Left renal pelvis (tissue), 4 donors: ENCODE results near the gene FCGR2B. TPM values are rescaled to one million over a fixed set of nuclear protein-coding genes. Genes with fewer than 3 reads are reported as not detected.
"Not testable (repeated sequence)": the region's sequence is repeated elsewhere in the genome, so short reads cannot be mapped to it uniquely, and the experiment has no call there.

Experiments used
- DNase-seq, 4 donors: peaks; one replicate each; pipeline ENCODE4 v3.0.0-alpha.2; 2013; ENCODE audit warnings: low read depth in 4 of 4, low spot score in 3 of 4
- polyA plus RNA-seq, 4 donors: library from polyadenylated mRNA; unstranded; fragments of 120-200 nt; gene quantifications; one replicate each; pipeline ENCODE4 v1.2.1, GENCODE V29; 2013; ENCODE audit not compliant: insufficient read length in 4 of 4

The FCGR2B gene
- polyA plus RNA-seq, 4 donors, result 0.49 to 1.0 (median 0.71) TPM

GRCh38 chr1:161644855-161645254 lies 18.1 kb upstream of the FCGR2B start:
- not testable (repeated sequence) for DNase-seq

- DNase-seq, result peak in 2 of 4 donors; percentile 23 to 31
These were observed 15.2 kb upstream of the FCGR2B start for GRCh38 chr1:161647507-161648360.

- DNase-seq, result not testable (repeated sequence)
These were observed 9.4 kb upstream of the FCGR2B start for GRCh38 chr1:161653541-161653940.

DNA sequence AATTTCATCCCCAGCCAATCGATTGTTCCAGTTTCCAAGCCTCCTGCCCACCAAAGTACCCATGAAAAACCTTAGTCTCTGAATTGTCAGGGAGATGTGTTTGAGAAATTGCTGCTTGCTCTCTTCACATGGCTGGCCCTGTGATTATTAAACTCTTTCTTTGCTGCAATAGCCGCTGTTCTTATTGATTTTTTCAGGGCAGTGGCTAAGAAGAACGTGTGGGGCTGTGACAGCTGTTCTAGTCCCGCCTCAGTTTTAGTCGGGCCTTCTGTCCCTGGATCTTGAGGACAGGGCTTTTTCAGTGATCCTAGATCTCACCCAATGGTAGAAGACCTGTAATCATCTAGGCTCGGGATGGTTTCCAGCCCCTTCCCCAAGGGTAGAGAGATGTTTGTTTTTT lies 9.0 kb upstream of the FCGR2B start:
- DNase-seq, result not testable (repeated sequence)

DNA sequence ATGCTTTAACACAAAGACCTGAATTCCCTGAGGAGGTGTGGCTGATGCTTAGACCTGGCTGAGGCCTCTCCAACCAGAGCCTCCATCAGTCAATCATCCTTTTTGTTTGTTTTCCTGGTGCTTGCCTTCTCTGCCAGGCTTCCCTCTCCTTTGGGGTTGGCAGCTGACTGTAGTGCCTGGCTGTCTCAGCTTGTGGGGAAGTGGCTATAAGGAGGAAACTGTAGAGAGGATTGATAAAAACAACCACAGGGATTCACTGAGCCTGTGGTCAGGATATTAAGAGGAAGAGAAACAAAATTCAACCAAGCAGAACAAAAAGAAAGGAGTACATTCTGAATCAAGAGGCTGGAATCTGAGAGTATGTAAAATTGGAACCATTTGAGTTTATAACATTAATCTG lies 4.4 kb upstream of the FCGR2B start:
- not testable (repeated sequence) for DNase-seq

- not testable (repeated sequence) for DNase-seq
These were observed 1.2 kb upstream of the FCGR2B start for GRCh38 chr1:161661660-161662311.

DNA sequence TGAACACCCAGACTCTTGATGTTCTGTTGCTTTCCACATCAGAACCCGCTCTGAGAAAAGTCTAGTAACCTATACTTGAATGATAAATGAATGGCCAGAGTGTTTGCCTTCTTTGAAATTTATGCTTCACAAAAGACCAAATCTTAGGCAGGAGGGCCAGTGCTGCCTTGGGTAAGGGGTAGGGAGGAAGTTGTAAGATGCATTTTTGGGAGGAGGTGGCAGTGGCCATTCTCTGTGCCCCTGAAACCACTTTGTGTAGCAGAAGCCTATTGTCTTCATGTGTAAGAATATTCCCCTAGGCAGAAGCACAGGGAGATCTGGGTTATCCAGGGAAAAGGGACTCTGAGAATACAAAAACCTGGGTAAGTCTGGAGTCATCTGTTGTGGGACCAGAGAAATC lies 626 bp downstream of the FCGR2B start:
- DNase-seq, result not testable (repeated sequence)

- not testable (repeated sequence) for DNase-seq
These were observed 1.7 kb downstream of the FCGR2B start for GRCh38 chr1:161664689-161665088.

DNA sequence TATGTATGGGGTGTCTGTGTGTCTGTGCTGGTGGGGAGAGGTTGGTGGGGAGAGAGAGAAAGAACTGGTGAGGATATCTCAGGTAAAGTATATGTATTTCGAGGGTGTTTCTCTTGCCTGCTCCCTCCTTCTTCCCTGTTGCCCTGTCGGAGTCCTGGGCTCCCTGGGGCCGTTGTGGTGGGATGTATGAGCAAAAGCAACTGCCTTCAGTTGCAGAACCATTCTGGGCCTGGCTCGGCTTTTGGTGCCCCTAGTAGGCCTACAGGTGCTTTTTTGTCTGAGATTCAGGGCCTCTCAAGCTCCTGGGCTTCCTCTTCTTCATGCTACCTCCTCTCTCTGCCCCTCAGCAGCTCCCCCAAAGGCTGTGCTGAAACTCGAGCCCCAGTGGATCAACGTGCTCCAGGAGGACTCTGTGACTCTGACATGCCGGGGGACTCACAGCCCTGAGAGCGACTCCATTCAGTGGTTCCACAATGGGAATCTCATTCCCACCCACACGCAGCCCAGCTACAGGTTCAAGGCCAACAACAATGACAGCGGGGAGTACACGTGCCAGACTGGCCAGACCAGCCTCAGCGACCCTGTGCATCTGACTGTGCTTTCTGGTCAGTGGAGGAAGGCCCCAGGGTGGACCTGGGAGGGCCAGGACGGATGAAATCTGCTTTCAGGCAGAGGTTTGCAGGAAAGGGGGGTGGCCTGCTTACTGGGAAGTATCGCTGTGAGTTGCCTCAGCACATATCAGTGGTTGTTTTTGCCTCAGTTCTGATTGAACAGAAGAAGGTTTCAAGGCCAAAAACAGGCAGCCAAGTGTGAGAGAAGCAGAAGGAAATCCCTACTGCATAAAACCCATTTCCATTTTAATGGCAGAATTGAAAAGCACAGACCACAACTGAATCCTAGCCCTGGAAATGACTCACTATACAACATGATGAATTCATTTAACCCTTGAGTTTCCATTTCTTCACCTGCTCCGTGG lies 8.4 kb downstream of the FCGR2B start:
- DNase-seq, result not testable (repeated sequence)

GRCh38 chr1:161673437-161673836 lies 10.5 kb downstream of the FCGR2B start:
- DNase-seq, result not testable (repeated sequence)

DNA sequence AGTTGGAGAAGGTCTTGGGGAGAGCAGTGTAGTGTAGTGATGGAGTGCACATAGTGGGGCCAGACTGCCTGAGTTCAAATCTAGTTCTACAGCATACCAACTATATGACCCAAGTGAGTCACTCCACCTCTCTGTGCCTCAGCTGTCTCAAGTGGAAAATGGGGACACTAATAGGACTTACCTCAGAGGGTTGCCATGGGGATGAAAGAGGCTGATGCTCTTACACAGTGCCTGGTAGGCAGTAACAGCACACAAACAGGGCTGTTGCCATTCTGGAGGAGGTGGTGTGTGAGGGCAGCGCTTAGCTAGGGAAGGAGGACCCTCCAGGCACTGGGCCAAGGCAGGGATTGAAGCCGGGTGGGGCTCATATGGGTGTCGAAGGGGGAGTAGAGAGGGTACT lies 11.5 kb downstream of the FCGR2B start:
- DNase-seq, result not testable (repeated sequence)

GRCh38 chr1:161674908-161675307 lies 12.0 kb downstream of the FCGR2B start:
- DNase-seq, result not testable (repeated sequence)

GRCh38 chr1:161676441-161676840 lies 13.5 kb downstream of the FCGR2B start:
- DNase-seq, result no peak

DNA sequence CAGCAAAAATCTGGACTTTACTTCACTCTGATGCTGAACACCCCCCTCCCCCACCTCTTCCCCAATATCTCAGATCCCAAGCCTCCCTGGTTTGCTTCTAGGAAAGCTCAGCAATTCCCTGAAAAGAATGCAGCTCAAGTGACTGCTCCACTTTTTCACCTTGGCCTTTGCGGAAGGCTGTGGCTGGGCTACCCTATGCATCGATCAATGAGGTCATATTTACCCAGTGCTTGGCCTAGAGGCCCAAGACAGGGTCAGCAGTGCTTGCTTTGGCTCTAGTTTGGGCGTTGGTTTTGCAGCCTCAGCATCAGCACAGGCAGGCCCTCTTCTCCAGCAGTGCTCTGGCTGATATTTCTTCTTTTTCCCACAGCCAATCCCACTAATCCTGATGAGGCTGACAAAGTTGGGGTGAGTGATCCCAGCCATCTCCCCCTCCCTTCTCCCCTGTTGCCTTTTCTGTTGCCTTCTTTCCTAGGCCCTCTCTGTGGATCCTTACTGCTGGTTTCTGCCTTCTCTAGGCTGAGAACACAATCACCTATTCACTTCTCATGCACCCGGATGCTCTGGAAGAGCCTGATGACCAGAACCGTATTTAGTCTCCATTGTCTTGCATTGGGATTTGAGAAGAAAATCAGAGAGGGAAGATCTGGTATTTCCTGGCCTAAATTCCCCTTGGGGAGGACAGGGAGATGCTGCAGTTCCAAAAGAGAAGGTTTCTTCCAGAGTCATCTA lies 14.2 kb downstream of the FCGR2B start:
- no peak for DNase-seq

GRCh38 chr1:161678500-161678899 lies 15.6 kb downstream of the FCGR2B start:
- no peak for DNase-seq

GRCh38 chr1:161681879-161682278 lies 18.9 kb downstream of the FCGR2B start:
- DNase-seq, result no peak

DNA sequence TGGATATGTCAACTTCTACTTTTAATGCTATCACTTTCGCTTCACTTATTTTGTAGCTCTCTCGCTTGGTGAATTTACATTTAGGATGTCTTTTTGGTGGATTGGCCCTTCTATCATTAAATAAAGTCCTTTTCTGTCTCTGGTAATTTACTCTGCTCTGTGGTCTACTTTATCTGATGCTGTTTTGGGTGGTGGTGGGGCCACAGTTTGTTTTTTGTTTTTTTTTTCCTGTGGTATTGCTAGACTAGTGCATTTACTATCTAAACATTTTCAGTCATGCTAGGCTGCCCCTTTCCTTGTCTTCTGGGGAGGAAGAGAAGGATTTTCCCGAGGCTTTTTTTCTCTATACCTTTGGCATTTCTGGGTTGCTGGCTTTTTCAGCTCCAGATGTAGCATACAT lies 26.0 kb downstream of the FCGR2B start:
- no peak for DNase-seq

DNA sequence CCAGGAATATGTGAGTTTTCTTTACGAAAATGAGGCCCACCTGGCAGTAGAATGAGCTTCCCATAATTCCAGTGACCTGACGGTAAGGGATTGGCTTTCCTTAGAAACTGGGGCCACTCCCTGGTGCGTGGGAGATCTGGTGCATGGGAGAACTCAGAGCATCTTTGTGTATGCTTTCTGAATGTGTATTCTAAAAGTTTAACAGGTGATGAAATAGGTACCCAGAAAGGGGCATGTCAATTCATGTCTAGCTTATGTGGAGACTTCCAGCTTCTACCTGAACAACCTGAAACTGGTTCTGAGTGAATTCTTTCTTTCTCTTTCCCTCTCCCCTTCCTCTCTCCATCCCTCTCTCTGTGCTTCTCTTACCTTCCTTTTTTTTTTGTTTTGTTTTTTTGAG lies 28.9 kb downstream of the FCGR2B start:
- no peak for DNase-seq

- not testable (repeated sequence) for DNase-seq
These were observed 30.2 kb downstream of the FCGR2B start for GRCh38 chr1:161693020-161693712.
